Central memory CD4-positive, alpha-beta T cell (primary cell): ENCODE data around the gene ICAM5.
"Not testable (repeated sequence)": the region's sequence is repeated elsewhere in the genome, so short reads cannot be mapped to it uniquely, and the experiment has no call there.

Experiments
- DNase-seq: peaks from one replicate; pipeline ENCODE4 v3.0.0; 2022

The ICAM5 gene

DNA sequence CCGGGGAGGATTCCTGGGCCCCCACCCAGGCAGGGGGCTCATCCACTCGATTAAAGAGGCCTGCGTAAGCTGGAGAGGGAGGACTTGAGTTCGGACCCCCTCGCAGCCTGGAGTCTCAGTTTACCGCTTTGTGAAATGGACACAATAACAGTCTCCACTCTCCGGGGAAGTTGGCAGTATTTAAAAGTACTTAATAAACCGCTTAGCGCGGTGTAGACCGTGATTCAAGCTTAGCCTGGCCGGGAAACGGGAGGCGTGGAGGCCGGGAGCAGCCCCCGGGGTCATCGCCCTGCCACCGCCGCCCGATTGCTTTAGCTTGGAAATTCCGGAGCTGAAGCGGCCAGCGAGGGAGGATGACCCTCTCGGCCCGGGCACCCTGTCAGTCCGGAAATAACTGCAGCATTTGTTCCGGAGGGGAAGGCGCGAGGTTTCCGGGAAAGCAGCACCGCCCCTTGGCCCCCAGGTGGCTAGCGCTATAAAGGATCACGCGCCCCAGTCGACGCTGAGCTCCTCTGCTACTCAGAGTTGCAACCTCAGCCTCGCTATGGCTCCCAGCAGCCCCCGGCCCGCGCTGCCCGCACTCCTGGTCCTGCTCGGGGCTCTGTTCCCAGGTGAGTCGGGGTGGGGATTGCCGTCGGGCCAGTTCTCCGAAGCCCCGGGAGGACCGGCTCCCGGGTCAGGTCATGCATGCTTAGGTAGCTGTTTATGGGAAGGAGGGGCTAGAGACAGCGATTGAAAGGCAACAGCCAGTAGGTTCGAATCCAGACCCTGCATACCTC is 18.9 kb upstream of the ICAM5 start, which contains the start of gene ICAM1:
Gene ICAM1, plus strand, starts transcription at position 505 of the 779 bp plus-strand sequence. Its CDS starts 40 bp downstream, at position 545.
- DNase-seq, result peak; percentile 70

DNA sequence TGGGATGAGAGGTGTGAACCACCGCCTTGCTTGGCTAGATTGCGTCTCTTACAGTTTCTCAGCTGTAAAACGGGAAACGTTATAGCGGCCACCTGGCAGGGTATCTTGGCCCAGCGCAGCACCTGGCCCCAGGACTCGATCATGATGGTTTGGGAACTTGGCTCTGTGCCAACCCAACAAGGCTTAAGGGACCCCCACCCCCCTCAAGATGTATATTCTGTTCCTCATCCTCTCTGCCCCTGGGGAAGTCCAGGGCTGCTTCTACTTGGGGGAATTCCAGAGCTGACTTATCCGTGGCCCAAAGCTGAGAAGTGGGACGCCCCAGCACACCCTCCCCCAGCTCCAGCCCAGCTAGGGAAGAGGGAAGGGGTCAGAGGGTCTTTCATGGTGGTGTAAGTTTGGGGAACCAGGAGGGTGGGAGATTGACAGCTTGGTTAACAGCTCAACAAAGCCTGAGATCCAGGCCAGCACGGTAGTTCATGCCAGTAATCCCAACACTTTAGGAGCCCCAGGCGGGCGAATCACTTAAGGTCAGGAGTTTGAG is 18.1 kb upstream of the ICAM5 start:
- DNase-seq, result no peak

GRCh38 chr19:10274589-10274988 is 15.2 kb upstream of the ICAM5 start:
- DNase-seq, result no peak

DNA sequence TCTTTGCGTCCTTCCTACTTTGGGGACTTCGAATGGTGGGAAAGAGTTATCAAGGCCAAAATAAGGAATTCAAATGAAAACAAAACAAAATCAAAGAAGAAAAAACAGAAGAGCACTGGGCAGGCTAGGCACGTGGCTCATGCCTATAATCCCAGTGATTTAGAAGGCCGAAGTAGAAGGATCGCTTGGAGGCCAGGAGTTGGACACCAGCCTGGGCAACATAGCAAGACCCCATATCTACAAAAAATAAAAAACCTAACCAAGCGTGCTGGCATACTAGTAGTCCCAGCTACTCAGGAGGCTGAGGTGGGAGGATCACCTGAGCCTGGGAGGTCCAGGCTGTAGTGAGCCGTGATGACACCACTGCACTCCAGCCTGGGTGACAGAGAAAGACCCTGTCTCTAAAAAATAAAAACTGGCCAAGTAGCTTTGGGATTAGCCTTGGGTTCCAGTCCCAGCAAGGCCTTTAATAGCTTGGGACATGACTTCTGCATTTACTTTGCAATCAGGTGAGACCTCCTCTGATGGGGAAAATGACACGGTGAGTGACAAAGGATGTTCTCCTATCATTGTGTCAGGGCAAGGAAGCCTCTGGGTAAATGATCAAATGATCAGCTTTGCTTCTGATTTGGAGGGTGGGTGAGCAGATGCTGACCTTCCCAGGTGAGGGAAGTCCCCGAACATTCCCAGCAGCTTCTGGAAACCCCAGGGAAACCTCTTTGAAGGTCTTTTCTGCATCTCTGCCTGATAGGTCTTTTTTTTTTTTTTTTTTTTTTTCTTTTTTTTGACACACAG is 11.8 kb upstream of the ICAM5 start:
- no peak for DNase-seq

DNA sequence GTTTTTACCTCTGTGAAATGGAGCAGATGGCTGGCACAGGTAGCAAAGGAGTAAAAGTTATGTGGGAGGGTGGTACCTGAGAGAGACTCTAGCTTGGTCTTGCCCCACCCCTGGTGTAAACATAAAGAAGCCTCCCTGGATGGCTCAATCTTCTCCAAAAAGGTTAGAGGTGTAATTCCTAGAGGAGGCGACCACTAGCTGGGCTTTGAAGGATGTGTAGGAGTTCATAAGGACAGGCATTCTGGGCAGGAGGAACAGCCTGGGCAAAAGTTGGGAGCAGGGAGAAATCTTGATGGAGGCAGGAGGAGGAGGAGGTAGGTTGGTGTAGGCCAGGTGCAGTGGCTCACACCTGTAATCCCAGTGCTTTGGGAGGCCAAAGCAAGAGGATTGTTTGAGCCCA is 10.8 kb upstream of the ICAM5 start:
- no peak for DNase-seq

DNA sequence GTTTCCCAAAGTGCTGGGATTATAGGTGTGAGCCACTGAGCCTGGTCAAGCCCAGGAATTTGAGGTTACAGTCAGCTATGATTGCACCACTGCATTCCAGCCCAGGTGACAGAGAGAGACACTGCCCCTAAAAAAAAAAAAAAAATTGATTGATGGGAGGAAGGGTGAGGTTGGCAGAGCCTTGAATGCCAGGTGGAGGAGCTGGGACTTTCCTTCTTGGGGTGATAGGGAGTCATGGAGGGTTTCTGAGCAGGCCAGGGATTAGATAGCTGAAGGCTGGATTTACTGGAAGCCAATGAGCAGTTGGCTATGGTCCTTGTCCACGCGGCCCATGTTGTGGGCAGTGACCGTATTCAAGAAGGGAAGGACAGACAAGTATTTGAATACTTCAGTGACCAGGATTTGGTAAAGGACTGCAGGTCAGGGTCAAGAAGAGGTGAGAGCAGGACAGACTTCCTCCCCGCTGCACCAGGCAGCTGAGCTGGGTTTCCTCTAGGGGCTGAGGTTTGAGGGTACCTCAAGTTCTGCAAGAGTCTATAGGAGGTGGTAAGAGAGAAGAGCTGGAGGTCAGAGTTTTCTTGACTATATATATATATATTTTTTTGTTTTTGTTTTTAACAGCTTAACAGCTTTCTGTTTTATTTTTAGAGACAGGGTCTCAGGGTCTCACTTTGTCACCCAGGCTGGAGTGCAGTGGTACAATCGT is 9.9 kb upstream of the ICAM5 start:
- no peak for DNase-seq

DNA sequence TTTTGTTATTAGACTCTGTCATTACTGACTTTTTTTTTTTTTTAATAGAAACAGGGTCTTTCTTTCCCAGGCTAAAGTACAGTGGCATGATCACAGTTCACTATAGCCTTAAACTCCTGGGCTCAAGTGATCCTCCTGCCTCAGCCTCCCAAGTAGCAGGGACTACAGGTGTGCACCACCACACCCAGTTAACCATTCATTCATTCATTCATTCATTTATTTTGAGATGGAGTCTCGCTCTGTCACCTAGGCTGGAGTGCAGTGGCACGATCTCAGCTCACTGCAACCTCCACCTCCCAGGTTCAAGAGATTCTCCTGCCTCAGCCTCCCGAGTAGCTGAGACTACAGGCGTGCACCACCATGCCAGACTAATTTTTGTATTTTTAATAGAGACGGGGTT is 7.7 kb upstream of the ICAM5 start:
- DNase-seq, result not testable (repeated sequence)

DNA sequence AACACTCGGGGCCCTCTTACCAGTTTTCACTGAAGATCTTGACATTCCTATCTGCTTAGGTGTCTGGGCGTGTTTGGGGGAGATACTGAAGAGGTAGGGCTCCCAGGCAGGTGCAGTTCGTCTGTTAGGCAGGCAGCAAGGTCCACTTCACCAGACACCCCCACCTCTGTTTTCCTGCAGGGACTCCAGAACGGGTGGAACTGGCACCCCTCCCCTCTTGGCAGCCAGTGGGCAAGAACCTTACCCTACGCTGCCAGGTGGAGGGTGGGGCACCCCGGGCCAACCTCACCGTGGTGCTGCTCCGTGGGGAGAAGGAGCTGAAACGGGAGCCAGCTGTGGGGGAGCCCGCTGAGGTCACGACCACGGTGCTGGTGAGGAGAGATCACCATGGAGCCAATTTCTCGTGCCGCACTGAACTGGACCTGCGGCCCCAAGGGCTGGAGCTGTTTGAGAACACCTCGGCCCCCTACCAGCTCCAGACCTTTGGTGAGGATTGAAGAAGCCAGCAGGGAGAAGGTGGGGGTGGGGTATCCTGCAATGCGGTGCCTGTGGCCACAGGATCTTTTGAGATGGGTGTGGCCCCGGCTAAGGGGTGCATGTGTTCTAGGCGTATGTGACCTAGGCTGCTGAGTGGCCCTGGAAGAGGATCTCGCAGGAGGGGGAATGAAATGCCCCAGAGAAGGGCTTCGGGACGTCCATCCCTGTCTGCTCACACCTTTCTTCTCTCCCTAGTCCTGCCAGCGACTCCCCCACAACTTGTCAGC is 6.3 kb upstream of the ICAM5 start:
- no peak for DNase-seq

- DNase-seq, result no peak
Observed at GRCh38 chr19:10284065-10284959, 5.4 kb upstream of the ICAM5 start.

GRCh38 chr19:10284960-10285278 is 4.8 kb upstream of the ICAM5 start:
- no peak for DNase-seq

DNA sequence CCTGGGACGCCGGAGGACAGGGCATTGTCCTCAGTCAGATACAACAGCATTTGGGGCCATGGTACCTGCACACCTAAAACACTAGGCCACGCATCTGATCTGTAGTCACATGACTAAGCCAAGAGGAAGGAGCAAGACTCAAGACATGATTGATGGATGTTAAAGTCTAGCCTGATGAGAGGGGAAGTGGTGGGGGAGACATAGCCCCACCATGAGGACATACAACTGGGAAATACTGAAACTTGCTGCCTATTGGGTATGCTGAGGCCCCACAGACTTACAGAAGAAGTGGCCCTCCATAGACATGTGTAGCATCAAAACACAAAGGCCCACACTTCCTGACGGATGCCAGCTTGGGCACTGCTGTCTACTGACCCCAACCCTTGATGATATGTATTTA is 4.4 kb upstream of the ICAM5 start:
- no peak for DNase-seq

DNA sequence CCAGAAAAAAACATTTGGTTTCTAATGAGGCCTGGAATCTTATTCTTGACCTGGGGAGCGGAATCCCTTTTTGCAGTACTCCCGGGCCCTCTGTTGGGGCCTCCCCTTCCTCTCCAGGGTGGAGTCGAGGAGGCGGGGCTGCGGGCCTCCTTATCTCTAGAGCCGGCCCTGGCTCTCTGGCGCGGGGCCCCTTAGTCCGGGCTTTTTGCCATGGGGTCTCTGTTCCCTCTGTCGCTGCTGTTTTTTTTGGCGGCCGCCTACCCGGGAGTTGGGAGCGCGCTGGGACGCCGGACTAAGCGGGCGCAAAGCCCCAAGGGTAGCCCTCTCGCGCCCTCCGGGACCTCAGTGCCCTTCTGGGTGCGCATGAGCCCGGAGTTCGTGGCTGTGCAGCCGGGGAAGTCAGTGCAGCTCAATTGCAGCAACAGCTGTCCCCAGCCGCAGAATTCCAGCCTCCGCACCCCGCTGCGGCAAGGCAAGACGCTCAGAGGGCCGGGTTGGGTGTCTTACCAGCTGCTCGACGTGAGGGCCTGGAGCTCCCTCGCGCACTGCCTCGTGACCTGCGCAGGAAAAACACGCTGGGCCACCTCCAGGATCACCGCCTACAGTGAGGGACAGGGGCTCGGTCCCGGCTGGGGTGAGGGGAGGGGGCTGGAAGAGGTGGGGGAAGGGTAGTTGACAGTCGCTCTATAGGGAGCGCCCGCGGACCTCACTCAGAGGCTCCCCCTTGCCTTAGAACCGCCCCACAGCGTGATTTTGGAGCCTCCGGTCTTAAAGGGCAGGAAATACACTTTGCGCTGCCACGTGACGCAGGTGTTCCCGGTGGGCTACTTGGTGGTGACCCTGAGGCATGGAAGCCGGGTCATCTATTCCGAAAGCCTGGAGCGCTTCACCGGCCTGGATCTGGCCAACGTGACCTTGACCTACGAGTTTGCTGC is 2.7 kb upstream of the ICAM5 start, which contains the start of gene ICAM4:
Gene ICAM4, plus strand, starts transcription at position 153 of the 935 bp plus-strand sequence. Its CDS starts 58 bp downstream, at position 211.
- no peak for DNase-seq

DNA sequence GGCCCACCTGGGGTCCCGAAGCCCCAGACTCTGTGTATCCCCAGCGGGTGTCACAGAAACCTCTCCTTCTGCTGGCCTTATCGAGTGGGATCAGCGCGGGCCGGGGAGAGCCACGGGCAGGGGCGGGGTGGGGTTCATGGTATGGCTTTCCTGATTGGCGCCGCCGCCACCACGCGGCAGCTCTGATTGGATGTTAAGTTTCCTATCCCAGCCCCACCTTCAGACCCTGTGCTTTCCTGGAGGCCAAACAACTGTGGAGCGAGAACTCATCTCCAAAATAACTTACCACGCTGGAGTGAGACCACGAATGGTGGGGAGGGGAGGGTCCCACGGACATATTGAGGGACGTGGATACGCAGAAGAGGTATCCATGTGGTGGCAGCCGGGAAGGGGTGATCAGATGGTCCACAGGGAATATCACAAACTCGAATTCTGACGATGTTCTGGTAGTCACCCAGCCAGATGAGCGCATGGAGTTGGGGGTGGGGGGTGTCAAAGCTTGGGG is 1.0 kb upstream of the ICAM5 start:
- DNase-seq, result no peak

DNA sequence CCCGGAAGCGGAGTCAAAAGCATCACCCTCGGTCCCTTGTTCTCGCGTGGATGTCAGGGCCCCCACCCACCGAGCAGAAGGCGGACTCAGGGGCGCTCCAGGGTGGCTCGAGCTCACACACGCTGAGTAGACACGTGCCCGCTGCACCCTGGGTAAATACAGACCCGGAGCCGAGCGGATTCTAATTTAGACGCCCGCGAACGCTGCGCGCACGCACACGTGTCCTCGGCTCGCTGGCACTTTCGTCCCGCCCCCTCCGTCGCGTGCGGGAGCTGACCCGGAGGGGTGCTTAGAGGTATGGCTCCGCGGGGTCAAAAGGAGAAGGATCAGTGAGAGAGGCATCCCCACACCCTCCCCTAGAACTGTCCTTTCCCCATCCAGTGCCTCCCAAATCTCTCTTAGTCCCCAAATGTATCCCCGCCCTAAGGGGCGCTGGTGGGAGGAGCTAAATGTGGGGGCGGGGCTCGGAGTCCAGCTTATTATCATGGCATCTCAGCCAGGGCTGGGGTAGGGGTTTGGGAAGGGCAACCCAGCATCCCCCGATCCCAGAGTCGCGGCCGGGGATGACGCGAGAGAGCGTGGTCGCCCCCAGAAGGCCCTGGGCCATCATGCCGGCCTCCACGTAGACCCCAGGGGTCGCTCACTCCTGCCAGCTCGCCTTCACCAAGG is 451 bp upstream of the ICAM5 start:
- DNase-seq, result peak; percentile 54

GRCh38 chr19:10290357-10290875 is 664 bp downstream of the ICAM5 start:
- DNase-seq, result no peak

DNA sequence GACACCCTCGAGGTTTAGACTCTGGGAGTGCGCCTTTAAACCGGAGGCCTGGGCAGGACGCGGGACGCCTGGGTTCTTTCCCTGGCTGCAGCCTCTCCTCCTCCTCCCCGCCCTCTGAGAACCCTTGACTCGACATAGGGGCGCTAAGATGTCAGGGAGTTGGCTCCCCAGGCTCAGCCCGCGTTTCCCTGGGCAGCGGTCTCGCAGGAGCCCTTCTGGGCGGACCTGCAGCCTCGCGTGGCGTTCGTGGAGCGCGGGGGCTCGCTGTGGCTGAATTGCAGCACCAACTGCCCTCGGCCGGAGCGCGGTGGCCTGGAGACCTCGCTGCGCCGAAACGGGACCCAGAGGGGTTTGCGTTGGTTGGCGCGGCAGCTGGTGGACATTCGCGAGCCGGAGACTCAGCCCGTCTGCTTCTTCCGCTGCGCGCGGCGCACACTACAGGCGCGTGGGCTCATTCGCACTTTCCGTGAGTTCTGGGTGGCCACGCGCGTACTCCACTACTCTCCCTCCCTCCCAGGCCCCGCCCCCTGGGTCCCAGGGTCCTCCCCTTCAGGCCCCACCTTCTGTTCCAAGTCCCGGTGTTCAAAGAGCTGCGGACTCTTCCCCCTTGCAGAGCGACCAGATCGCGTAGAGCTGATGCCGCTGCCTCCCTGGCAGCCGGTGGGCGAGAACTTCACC is 1.3 kb downstream of the ICAM5 start:
- DNase-seq, result peak; percentile 24

DNA sequence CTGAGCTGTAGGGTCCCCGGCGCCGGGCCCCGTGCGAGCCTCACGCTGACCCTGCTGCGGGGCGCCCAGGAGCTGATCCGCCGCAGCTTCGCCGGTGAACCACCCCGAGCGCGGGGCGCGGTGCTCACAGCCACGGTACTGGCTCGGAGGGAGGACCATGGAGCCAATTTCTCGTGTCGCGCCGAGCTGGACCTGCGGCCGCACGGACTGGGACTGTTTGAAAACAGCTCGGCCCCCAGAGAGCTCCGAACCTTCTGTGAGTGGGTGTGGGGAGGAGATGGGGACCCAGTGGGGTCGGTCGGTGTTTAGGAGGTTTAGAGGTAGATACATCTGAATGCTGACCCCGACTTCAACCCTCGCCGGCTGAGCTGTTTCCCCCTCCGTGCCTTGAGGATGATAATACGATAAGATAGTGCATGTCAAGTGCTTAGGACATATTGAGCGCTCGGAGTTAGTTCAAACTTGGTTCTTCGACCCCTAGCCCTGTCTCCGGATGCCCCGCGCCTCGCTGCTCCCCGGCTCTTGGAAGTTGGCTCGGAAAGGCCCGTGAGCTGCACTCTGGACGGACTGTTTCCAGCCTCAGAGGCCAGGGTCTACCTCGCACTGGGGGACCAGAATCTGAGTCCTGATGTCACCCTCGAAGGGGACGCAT is 1.9 kb downstream of the ICAM5 start:
- DNase-seq, result no peak
